HepG2 (cell line): ENCODE measurements around the gene TRANK1. TPM values are rescaled to one million over a fixed set of nuclear protein-coding genes. Genes with fewer than 3 reads are reported as not detected.

Experiments
- BHLHE40 ChIP-seq: IDR thresholded peaks from 2 replicates; pipeline ENCODE4 v1.6.1; 2011; ENCODE audit warnings: low read length, improper control_type of control experiment
- ETV5 ChIP-seq: IDR thresholded peaks from 2 replicates; pipeline ENCODE4 v1.6.1; 2018; ENCODE audit warnings: missing biosample characterization, missing genetic modification reagents, inconsistent platforms, borderline replicate concordance
- FOXA1 ChIP-seq, 2 experiments: fragments of 450-650 bp in 1 of 2; sonication (generic) in 1 of 2; formaldehyde crosslinking in 1 of 2; IDR thresholded peaks; 2 replicates each; pipeline versions ENCODE4 v1.4.0 to v1.6.1; 2016 to 2020; ENCODE audit warnings: missing genetic modification reagents in 1 of 2
- FOXK1 ChIP-seq: sonication (generic); formaldehyde crosslinking; IDR thresholded peaks from 2 replicates; pipeline ENCODE4 v1.4.0; 2020; ENCODE audit warnings: low read depth, missing genetic modification reagents, borderline replicate concordance
- FOXP1 ChIP-seq, 2 experiments: fragments of 450-650 bp in 1 of 2; IDR thresholded peaks; 2 replicates each; pipeline ENCODE4 v1.6.1; 2017 to 2018; ENCODE audit warnings: antibody characterized with exemption in 1 of 2
- GATA4 ChIP-seq: sonication (generic); IDR thresholded peaks from 2 replicates; pipeline ENCODE4 v1.6.1; 2016; ENCODE audit warnings: antibody characterized with exemption, low read depth, borderline replicate concordance
- HHEX ChIP-seq: IDR thresholded peaks from 2 replicates; pipeline ENCODE4 v1.6.1; 2016; ENCODE audit warnings: control low read depth
- MTA1 ChIP-seq: sonication (generic); formaldehyde crosslinking; IDR thresholded peaks from 2 replicates; pipeline ENCODE4 v1.4.0; 2020; ENCODE audit warnings: missing genetic modification reagents, mild to moderate bottlenecking, borderline replicate concordance
- MTF1 ChIP-seq: sonication (generic); formaldehyde crosslinking; IDR thresholded peaks from 2 replicates; pipeline ENCODE4 v1.5.0; 2020; ENCODE audit warnings: missing genetic modification reagents
- NAIF1 ChIP-seq: sonication (generic); formaldehyde crosslinking; IDR thresholded peaks from 2 replicates; pipeline ENCODE4 v1.5.0; 2020; ENCODE audit warnings: mild to moderate bottlenecking, missing genetic modification reagents, borderline replicate concordance
- RAD21 ChIP-seq: fragments of 450-650 bp; formaldehyde crosslinking; IDR thresholded peaks from 2 replicates; pipeline ENCODE4 v1.5.0; 2020; ENCODE audit warnings: mild to moderate bottlenecking
- RFX1 ChIP-seq: fragments of 450-650 bp; IDR thresholded peaks from 2 replicates; pipeline ENCODE4 v1.6.1; 2017
- SIX4 ChIP-seq: sonication (generic); formaldehyde crosslinking; IDR thresholded peaks from 2 replicates; pipeline ENCODE4 v1.4.0; 2020; ENCODE audit warnings: missing genetic modification reagents
- ZNF44 ChIP-seq: sonication (generic); formaldehyde crosslinking; IDR thresholded peaks from 2 replicates; pipeline ENCODE4 v1.5.1; 2020; ENCODE audit warnings: mild to moderate bottlenecking, missing genetic modification reagents
- ZNF468 ChIP-seq: sonication (generic); formaldehyde crosslinking; IDR thresholded peaks from 2 replicates; pipeline ENCODE4 v1.8.0; 2022; ENCODE audit warnings: mild to moderate bottlenecking, moderate library complexity, missing genetic modification reagents
- ZNF629 ChIP-seq: sonication (generic); formaldehyde crosslinking; conservative IDR thresholded peaks from 2 replicates; pipeline ENCODE4 v1.5.0; 2020; ENCODE audit warnings: missing genetic modification reagents
- polyA plus RNA-seq, 8 experiments: library from polyadenylated mRNA; depleted of rRNA in 3 of 8; stranded (reverse) in 7 of 8; unstranded in 1 of 8; fragments of >200 nt; fragmentation: Illumina TruSeq in 4 of 8; extraction: Trizol in 4 of 8; gene quantifications; 2 replicates each; pipeline versions ENCODE4 v1.2.1 to v1.2.3, GENCODE V29; 2011 to 2016; ENCODE audit warnings: low read depth in 4 of 8, missing spikeins in 1 of 8, mixed read lengths in 1 of 8; ENCODE audit not compliant: insufficient read depth in 1 of 8
- total RNA-seq, 5 experiments: library from RNA; depleted of rRNA; stranded (reverse); fragments of >200 nt; fragmentation: Illumina TruSeq; extraction: Trizol; gene quantifications; 2 replicates each; pipeline ENCODE4 v1.2.3, GENCODE V29; 2016; ENCODE audit warnings: low read depth in 1 of 5
- TF ChIP-seq, protein P1 (sequence below): sonication (generic); formaldehyde crosslinking; IDR thresholded peaks from 2 replicates; pipeline ENCODE4 v1.5.0; 2020; ENCODE audit warnings: mild to moderate bottlenecking, missing genetic modification reagents
- TF ChIP-seq, protein P2 (sequence below): sonication (generic); formaldehyde crosslinking; IDR thresholded peaks from 2 replicates; pipeline ENCODE4 v1.4.0; 2020; ENCODE audit warnings: missing genetic modification reagents, borderline replicate concordance
- TF ChIP-seq, protein P3 (sequence below): sonication (generic); formaldehyde crosslinking; IDR thresholded peaks from 2 replicates; pipeline ENCODE4 v1.5.0; 2020; ENCODE audit warnings: missing genetic modification reagents
- TF ChIP-seq, protein P4 (sequence below): sonication (generic); formaldehyde crosslinking; IDR thresholded peaks from 2 replicates; pipeline ENCODE4 v1.4.0; 2020; ENCODE audit warnings: missing genetic modification reagents

TRANK1 gene
- total and polyA plus RNA-seq, 2 of the 13 experiments (the other 11 are each of a cell fraction or from before 2014, with no cell fraction given): 0.13 to 0.32 TPM

DNA sequence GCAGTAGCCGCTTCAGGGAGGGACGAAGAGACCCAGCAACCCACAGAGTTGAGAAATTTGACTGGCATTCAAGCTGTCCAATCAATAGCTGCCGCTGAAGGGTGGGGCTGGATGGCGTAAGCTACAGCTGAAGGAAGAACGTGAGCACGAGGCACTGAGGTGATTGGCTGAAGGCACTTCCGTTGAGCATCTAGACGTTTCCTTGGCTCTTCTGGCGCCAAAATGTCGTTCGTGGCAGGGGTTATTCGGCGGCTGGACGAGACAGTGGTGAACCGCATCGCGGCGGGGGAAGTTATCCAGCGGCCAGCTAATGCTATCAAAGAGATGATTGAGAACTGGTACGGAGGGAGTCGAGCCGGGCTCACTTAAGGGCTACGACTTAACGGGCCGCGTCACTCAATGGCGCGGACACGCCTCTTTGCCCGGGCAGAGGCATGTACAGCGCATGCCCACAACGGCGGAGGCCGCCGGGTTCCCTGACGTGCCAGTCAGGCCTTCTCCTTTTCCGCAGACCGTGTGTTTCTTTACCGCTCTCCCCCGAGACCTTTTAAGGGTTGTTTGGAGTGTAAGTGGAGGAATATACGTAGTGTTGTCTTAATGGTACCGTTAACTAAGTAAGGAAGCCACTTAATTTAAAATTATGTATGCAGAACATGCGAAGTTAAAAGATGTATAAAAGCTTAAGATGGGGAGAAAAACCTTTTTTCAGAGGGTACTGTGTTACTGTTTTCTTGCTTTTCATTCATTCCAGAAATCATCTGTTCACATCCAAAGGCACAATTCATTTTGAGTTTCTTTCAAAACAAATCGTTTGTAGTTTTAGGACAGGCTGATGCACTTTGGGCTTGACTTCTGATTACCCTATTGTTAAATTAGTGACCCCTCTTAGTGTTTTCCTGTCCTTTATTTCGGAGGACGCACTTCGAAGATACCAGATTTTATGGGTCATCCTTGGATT is 48.8 kb upstream of the TRANK1 start, which contains the start of gene MLH1 (continued):
- TF ChIP-seq, protein P1, sequence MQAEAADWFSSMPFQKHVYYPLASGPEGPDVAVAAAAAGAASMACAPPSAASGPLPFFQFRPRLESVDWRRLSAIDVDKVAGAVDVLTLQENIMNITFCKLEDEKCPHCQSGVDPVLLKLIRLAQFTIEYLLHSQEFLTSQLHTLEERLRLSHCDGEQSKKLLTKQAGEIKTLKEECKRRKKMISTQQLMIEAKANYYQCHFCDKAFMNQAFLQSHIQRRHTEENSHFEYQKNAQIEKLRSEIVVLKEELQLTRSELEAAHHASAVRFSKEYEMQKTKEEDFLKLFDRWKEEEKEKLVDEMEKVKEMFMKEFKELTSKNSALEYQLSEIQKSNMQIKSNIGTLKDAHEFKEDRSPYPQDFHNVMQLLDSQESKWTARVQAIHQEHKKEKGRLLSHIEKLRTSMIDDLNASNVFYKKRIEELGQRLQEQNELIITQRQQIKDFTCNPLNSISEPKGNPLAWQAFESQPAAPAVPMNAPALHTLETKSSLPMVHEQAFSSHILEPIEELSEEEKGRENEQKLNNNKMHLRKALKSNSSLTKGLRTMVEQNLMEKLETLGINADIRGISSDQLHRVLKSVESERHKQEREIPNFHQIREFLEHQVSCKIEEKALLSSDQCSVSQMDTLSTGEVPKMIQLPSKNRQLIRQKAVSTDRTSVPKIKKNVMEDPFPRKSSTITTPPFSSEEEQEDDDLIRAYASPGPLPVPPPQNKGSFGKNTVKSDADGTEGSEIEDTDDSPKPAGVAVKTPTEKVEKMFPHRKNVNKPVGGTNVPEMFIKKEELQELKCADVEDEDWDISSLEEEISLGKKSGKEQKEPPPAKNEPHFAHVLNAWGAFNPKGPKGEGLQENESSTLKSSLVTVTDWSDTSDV (CRISPR knock-in tag): no peak; the same call in 1 of the 2 replicates
- TF ChIP-seq ZNF629 (no peak), MTA1 (CRISPR knock-in tag) (no peak), NAIF1 (CRISPR knock-in tag) (0 out of 2 replicates have a peak, but pooled peaks have one; percentile 48), SIX4 (CRISPR knock-in tag) (no peak), FOXK1 (CRISPR knock-in tag) (peak; percentile 31), RFX1 (no peak), ZNF44 (CRISPR knock-in tag) (peak; percentile 94; the same call in 1 of the 2 replicates), MTF1 (CRISPR knock-in tag) (peak; percentile 33; the same call in 1 of the 2 replicates), FOXP1 (IDR thresholded peaks at IDR 0.05) (no peak), FOXP1 (CRISPR knock-in tag; IDR thresholded peaks at IDR 0.05) (no peak), RAD21 (CRISPR knock-in tag) (peak; percentile 48; the same call in 1 of the 2 replicates), HHEX (no peak), BHLHE40 (peak; percentile 96), ETV5 (CRISPR knock-in tag) (no peak), FOXA1 (IDR thresholded peaks at IDR 0.05) (no peak), FOXA1 (CRISPR knock-in tag; IDR thresholded peaks at IDR 0.05) (no peak), GATA4 (no peak), ZNF468 (CRISPR knock-in tag) (0 out of 2 replicates have a peak, but pooled peaks have one; percentile 59)
- TF ChIP-seq, protein P2, sequence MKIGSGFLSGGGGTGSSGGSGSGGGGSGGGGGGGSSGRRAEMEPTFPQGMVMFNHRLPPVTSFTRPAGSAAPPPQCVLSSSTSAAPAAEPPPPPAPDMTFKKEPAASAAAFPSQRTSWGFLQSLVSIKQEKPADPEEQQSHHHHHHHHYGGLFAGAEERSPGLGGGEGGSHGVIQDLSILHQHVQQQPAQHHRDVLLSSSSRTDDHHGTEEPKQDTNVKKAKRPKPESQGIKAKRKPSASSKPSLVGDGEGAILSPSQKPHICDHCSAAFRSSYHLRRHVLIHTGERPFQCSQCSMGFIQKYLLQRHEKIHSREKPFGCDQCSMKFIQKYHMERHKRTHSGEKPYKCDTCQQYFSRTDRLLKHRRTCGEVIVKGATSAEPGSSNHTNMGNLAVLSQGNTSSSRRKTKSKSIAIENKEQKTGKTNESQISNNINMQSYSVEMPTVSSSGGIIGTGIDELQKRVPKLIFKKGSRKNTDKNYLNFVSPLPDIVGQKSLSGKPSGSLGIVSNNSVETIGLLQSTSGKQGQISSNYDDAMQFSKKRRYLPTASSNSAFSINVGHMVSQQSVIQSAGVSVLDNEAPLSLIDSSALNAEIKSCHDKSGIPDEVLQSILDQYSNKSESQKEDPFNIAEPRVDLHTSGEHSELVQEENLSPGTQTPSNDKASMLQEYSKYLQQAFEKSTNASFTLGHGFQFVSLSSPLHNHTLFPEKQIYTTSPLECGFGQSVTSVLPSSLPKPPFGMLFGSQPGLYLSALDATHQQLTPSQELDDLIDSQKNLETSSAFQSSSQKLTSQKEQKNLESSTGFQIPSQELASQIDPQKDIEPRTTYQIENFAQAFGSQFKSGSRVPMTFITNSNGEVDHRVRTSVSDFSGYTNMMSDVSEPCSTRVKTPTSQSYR (CRISPR knock-in tag): no peak
- TF ChIP-seq, protein P3, sequence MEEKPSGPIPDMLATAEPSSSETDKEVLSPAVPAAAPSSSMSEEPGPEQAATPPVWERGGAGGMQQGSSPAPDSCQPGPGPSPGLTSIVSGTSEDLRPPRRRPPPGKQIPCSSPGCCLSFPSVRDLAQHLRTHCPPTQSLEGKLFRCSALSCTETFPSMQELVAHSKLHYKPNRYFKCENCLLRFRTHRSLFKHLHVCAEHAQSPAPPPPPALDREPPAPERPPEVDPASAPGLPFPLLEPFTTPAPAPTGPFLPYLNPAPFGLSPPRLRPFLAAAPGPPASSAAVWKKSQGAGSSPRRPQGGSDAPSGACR (CRISPR knock-in tag): no peak
- TF ChIP-seq, protein P4, sequence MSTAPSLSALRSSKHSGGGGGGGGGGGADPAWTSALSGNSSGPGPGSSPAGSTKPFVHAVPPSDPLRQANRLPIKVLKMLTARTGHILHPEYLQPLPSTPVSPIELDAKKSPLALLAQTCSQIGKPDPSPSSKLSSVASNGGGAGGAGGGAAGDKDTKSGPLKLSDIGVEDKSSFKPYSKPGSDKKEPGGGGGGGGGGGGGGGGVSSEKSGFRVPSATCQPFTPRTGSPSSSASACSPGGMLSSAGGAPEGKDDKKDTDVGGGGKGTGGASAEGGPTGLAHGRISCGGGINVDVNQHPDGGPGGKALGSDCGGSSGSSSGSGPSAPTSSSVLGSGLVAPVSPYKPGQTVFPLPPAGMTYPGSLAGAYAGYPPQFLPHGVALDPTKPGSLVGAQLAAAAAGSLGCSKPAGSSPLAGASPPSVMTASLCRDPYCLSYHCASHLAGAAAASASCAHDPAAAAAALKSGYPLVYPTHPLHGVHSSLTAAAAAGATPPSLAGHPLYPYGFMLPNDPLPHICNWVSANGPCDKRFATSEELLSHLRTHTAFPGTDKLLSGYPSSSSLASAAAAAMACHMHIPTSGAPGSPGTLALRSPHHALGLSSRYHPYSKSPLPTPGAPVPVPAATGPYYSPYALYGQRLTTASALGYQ: peak; percentile 39; the same call in 1 of the 2 replicates
